Measurements from ENCODE around the gene MRPL20.
"Not testable (repeated sequence)": the region's sequence is repeated elsewhere in the genome, so short reads cannot be mapped to it uniquely, and the experiment has no call there.

The MRPL20 gene

DNA sequence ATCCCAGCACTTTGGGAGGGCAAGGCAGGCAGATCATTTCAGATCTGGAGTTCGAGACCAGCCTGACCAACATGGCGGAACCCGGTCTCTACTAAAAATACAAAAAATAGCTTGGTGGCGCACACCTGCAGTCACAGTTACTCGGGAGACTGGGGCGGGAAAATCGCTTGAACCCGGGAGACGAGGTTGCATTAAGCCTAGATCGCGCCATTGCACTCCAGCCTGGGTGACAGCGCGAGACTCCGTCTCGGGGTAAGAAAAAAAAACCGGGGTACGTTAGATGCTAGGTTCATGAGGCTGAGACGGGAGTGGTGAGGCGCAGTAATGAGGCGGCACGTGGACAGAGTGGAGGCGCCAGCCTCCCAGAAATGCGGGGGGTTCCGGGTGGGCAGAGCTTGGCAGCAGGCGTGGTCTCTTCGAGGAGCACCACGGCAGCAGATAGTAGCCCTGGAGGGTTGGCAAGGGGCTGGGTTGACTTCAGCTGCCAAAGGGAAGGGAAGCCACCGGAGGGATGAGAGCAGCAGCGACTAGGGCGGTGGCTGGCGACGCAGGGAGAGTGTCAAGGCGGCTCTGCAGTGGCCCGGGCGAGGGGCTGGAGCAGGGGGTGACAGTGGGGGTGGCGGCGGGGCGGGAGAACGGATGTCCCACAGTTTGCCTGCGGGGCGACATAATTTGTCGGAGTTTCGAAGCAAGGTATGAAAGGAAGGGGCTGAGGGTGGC is 832 bp downstream of the MRPL20 start:
- peak; percentile 42 for DNase-seq (ENCODE audit: low spot score)

DNA sequence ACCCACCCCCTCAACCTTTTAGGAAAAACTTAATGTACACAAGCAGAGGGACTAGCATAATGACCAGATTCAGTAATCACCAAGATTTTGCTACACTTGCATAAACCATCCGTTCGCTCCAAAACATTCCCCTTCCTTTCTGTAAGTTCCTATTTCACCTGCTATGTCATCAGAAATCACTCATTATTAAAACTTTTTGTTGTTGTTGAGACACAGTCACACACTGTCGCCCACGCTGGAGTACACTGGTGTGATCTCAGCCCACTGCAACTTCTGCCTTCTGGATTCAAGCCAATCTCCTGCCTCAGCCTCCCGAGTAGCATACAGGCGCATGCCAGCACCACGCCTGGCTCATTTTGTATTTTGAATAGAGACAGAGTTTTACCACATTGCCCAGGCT is 3.4 kb downstream of the MRPL20 start:
- DNase-seq (ENCODE audit: low spot score), result no peak

- DNase-seq (ENCODE audit: low spot score), result not testable (repeated sequence)
These were observed 4.1 kb downstream of the MRPL20 start for GRCh38 chr1:1402901-1403392.

GRCh38 chr1:1402072-1402900 is 4.8 kb downstream of the MRPL20 start:
- DNase-seq (ENCODE audit: low spot score), result peak; percentile 80

DNA sequence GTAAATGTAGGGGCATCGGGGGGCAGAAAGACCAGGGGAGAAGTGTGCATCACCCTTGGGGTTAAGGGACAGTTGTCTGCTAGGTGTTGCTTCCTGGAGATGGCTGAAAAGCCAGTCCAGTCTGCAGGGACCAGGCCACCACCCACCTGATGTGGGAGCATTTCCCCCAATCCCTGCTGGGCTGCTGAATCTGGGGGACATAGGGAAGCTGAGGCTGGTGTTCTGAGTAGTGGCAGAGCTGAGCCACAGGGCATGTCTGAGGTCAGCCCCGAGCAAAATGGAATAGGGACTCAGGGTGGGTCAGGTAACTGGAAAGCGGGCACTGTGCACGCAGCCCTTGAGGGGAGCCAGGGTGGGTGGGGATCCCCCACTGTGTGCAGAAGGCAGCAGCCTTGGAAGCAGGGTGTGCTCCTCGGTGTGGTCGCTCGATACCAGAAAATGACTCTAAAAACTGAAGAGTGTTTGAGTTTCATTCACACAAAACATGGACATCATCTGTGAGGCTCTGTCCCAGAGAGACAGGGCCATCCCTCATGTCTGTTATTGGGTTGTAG is 5.6 kb downstream of the MRPL20 start:
- DNase-seq (ENCODE audit: low spot score), result no peak

- DNase-seq (ENCODE audit: low spot score), result no peak
These were observed 6.3 kb downstream of the MRPL20 start for GRCh38 chr1:1400576-1401456.

- peak; percentile 55 for DNase-seq (ENCODE audit: low spot score)
These were observed 7.1 kb downstream of the MRPL20 start for GRCh38 chr1:1399872-1400575.

DNA sequence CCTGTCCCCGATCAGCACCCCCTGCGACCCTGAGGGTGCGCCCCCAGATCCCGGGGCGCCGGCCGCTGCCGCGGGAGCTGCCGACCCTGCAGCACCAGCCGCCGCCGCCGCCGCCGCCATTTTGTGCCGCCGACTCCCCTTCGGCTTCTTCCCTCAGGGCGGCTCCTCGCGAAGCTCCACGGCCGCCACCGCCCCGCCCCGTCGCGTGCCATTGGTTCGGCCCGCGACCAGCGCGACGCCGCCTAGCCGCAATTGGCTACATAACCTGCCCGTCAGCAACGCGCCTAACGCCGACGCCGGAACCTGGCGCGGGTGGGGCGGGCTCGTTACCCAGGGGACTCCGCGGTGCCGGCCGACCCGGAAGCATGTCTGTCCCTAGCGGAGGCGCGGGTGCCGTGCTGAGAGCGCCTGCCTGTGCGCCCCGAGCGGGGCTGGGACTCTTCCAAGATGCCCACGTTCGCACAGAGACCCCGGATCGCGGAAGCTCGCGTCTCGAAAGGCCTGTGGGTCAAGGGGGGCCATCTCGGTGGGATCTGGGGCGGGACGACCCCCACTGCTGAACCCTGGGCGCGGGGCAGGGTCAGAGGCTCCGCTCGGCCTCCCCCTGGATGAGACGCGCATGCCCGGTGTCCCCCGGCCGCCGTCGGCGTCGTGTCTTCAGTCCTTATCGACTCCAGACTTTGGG is 7.8 kb downstream of the MRPL20 start, which contains the start of gene CCNL2:
CCNL2 (minus strand) TSS at position 149 of the 685 bp plus-strand sequence; CDS start at position 120, 29 bp downstream.
- DNase-seq (ENCODE audit: low spot score), result peak; percentile 97

GRCh38 chr1:1398677-1399186 is 8.4 kb downstream of the MRPL20 start:
- DNase-seq (ENCODE audit: low spot score), result no peak

DNA sequence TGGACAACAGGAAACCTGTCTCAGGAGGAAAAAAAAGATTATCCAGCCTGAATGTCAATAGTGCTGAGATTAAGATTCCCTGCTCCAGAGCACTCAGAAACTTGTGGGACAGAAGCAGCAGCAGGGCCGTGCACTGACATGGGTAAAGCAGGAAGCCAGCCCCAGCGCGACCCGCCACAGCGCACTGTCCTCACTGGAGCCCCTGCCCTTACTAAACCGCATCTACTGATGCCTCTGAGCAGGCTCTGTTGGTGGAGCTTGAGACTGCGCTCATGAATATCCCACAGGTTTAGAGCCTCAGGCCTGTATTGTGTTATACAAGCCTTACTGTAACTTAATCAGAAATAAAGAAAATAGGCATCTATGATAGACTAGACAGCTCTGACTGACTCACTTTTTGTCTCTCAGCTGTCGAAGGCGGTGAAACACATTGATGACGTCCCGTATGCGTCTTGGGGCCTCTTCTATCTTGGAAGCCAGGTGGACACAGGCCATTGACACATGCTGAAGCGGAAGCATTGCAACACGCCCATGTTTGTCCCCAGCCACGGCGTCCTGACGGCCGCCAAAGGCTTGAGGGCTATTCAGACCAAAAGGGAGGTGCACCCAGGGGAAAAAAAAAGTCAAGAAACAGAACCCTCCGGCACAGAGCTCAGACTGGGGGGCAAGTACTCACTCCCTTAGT is 9.1 kb downstream of the MRPL20 start:
- peak; percentile 91 for DNase-seq (ENCODE audit: low spot score)

DNA sequence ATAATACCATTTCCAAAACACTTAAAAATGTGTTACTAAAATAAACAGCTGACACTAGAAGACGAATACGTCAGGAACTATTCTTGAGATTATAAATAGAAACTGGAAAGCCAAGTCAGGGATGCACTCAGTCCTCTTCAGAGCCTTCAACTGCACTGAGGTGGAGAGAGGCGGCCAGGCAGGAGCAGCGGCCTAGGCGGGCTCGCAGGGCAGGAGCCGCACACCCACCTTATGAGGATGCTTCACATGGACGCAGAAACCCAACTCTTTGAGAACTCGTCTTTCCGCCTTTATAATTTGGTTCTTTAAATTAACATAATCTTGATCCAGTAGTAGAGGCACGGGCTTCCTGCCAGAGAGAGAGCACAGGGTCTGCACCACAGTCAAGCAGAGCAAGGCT is 11.9 kb downstream of the MRPL20 start:
- DNase-seq (ENCODE audit: low spot score), result no peak

- no peak for DNase-seq (ENCODE audit: low spot score)
These were observed 13.0 kb downstream of the MRPL20 start for GRCh38 chr1:1394116-1394515.

GRCh38 chr1:1393428-1393827 is 13.7 kb downstream of the MRPL20 start:
- DNase-seq (ENCODE audit: low spot score), result no peak

GRCh38 chr1:1393014-1393413 is 14.1 kb downstream of the MRPL20 start:
- DNase-seq (ENCODE audit: low spot score), result no peak

DNA sequence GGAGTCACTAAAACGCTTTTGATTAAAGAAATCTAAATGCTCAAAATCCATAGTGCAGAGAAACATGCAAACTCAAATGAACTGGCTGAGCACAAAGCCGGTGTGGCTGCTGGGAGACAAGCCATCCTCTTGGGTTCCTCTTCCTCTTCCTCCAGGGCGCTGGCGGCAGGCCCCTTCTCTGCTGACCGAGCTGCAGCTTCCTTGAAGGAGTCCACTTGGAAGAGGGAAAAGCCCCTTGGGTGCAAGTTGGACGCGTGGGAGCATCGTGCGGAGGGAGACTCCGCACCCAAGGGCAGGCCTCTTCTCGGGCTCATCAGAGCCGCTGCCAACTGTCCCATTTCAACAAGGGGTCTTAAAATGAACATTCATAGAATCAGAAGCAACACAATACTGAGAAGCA is 15.9 kb downstream of the MRPL20 start:
- no peak for DNase-seq (ENCODE audit: low spot score)

DNA sequence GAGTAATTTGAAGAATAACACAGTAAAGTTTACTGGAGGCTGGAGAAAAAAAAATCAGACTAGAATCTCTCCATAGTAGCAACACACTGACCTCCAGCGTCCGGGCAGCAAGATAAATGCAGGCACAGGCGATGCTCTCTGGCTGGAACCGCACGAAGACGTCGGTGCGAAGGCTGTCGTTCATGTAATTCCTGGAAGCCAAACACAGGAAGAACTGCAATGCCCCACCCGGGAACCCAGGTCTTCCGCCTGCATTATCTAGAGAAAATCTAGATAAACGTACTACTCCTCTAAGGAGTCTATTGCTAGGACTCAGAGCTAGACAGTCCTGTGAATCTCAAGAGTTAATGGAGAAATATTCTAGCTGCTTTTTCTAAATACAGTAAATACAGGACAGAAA is 16.4 kb downstream of the MRPL20 start:
- no peak for DNase-seq (ENCODE audit: low spot score)

DNA sequence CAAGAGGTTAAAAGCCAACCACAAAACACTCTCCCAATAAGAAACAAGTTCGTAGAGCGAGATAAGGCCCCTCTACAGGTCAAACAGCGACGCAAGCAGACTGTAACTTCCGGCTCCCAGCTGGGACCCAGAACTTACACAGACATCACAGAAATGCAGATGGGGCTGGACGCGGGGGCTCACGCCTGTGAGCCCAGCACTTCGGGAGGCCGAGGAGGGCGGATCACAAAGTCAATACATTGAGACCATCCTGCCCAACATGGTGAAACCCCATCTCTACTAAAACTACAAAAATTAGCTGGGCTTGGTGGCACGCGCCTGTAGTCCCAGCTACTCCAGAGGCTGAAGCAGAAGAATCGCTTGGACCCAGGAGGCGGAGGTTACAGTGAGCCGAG is 19.0 kb downstream of the MRPL20 start:
- DNase-seq (ENCODE audit: low spot score), result no peak

DNA sequence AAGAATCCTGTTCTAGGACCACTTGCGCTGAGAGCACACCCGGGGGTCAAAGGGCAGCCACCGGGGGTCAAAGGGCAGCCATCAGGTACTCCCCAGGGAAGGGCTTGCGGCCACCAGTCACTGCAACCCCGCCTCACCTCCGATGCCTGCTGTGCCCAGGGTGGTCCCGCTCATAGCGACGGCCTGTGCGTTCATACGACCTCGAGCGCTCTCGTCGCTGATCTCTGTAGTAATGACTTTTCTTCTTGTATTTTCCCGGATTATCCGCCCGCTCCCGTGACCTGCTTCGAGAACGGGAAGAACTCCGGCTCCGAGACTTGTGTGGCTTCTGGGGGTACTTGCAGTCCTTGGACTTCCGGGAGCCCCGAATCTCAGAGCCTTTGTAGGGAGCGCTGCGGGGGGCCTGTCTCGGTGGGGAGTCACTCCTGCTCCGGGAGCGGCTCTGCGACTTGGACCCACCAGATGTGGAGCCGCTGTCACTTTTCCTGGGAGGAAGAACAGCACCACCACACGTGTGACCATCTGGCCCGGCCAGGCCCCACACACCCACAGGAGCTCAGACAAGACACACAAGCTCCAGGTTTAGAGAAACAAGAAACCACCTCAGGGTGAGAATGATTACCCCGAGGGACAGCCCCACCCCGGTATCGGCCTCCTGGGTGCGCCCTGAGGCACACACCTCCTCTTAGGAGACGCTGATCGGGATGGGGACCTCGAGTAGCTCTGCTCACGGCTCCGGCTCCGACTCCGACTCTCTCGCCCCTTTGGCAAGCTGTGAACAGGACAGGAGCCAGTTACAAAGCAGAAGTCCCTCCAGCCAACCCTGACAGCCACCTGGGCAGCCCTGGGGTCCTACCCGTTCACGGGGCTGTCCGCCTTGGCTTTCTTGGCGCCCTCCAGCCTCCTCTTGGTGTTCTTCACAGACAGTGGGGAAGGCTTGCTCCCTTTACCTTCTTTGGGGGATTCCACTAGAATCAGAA is 19.7 kb downstream of the MRPL20 start:
- no peak for DNase-seq (ENCODE audit: low spot score)

GRCh38 chr1:1385931-1386330 is 21.2 kb downstream of the MRPL20 start:
- no peak for DNase-seq (ENCODE audit: low spot score)

Measured in RKO (cell line).